H9 (cell line): ENCODE measurements around the gene EDAR. TPM values are rescaled to one million over a fixed set of nuclear protein-coding genes. Genes with fewer than 3 reads are reported as not detected.

ENCODE experiments used
- DNase-seq: peaks from one replicate; pipeline ENCODE4 v3.0.0-alpha.2; 2017
- H2AFZ ChIP-seq: one replicate; pipeline ENCODE4 v1.6.1; 2013; ENCODE audit warnings: mild to moderate bottlenecking, low read length, control low read depth, moderate library complexity
- H2AK5ac ChIP-seq: 2 replicates; pipeline ENCODE4 v1.6.1; 2013; ENCODE audit warnings: low read length, control low read depth, mixed read lengths; ENCODE audit not compliant: insufficient read length
- H2BK120ac ChIP-seq: one replicate; pipeline ENCODE4 v1.6.1; 2013; ENCODE audit warnings: low read depth, mild to moderate bottlenecking, low read length, control low read depth, inconsistent platforms; ENCODE audit not compliant: poor library complexity, severe bottlenecking
- H2BK12ac ChIP-seq: 2 replicates; pipeline ENCODE4 v1.6.1; 2013; ENCODE audit warnings: low read length, control low read depth, mixed read lengths, low read depth; ENCODE audit not compliant: insufficient read length
- H2BK15ac ChIP-seq: 2 replicates; pipeline ENCODE4 v1.6.1; 2013; ENCODE audit warnings: low read depth, low read length, control low read depth
- H2BK20ac ChIP-seq: one replicate; pipeline ENCODE4 v1.6.1; 2013; ENCODE audit warnings: low read depth, mild to moderate bottlenecking, low read length, control low read depth, inconsistent platforms; ENCODE audit not compliant: poor library complexity, severe bottlenecking
- H2BK5ac ChIP-seq: 2 replicates; pipeline ENCODE4 v1.6.1; 2013; ENCODE audit warnings: low read length, control low read depth, mixed read lengths; ENCODE audit not compliant: insufficient read length
- H3K14ac ChIP-seq: 2 replicates; pipeline ENCODE4 v1.6.1; 2013; ENCODE audit warnings: low read length, control low read depth; ENCODE audit not compliant: insufficient read depth
- H3K18ac ChIP-seq: 2 replicates; pipeline ENCODE4 v1.6.1; 2013; ENCODE audit warnings: low read depth, mild to moderate bottlenecking, mixed read lengths, low read length, control low read depth; ENCODE audit not compliant: insufficient read length
- H3K23ac ChIP-seq: 2 replicates; pipeline ENCODE4 v1.6.1; 2013; ENCODE audit warnings: low read length, control low read depth, mixed read lengths, low read depth; ENCODE audit not compliant: insufficient read length
- H3K23me2 ChIP-seq: 2 replicates; pipeline ENCODE4 v1.6.1; 2013; ENCODE audit warnings: low read depth, mild to moderate bottlenecking, mixed read lengths, low read length, control low read depth; ENCODE audit not compliant: insufficient read length, poor library complexity, severe bottlenecking
- H3K27ac ChIP-seq: 2 replicates; pipeline ENCODE4 v1.5.1; 2013; ENCODE audit warnings: low read length, control low read depth, mixed read lengths, low read depth; ENCODE audit not compliant: insufficient read length
- H3K27me3 ChIP-seq: 2 replicates; pipeline ENCODE4 v1.6.1; 2013; ENCODE audit warnings: low read length, control low read depth, inconsistent platforms; ENCODE audit not compliant: insufficient read depth
- H3K4ac ChIP-seq: 2 replicates; pipeline ENCODE4 v1.6.1; 2013; ENCODE audit warnings: low read depth, mild to moderate bottlenecking, control low read depth, inconsistent platforms, low read length, moderate library complexity
- H3K4me1 ChIP-seq: 2 replicates; pipeline ENCODE4 v1.6.1; 2013; ENCODE audit warnings: low read length, control low read depth, inconsistent platforms; ENCODE audit not compliant: insufficient read depth
- H3K4me2 ChIP-seq: 2 replicates; pipeline ENCODE4 v1.6.1; 2013; ENCODE audit warnings: low read length, control low read depth, mixed read lengths; ENCODE audit not compliant: insufficient read length, insufficient read depth
- H3K56ac ChIP-seq: 2 replicates; pipeline ENCODE4 v1.6.1; 2013; ENCODE audit warnings: low read depth, mild to moderate bottlenecking, mixed read lengths, low read length, control low read depth; ENCODE audit not compliant: insufficient read length
- H3K79me1 ChIP-seq: 2 replicates; pipeline ENCODE4 v1.6.1; 2013; ENCODE audit warnings: low read depth, mild to moderate bottlenecking, moderate library complexity, low read length, control low read depth, inconsistent platforms; ENCODE audit not compliant: insufficient read depth, poor library complexity, severe bottlenecking
- H3K79me2 ChIP-seq: 2 replicates; pipeline ENCODE4 v1.6.1; 2013; ENCODE audit warnings: low read length, control low read depth, inconsistent platforms; ENCODE audit not compliant: insufficient read depth
- H3K9ac ChIP-seq: 2 replicates; pipeline ENCODE4 v1.6.1; 2013; ENCODE audit warnings: low read length, control low read depth, mixed read lengths; ENCODE audit not compliant: insufficient read length; ENCODE audit errors: extremely low read depth
- H3K9me3 ChIP-seq: one replicate; pipeline ENCODE4 v1.6.1; 2013; ENCODE audit warnings: low read depth, low read length, inconsistent platforms; ENCODE audit not compliant: control insufficient read depth
- H3T11ph ChIP-seq: one replicate; pipeline ENCODE4 v1.6.1; 2013; ENCODE audit warnings: mild to moderate bottlenecking, low read length, control low read depth, inconsistent platforms
- H4K20me1 ChIP-seq: one replicate; pipeline ENCODE4 v1.6.1; 2013; ENCODE audit not compliant: control insufficient read depth, insufficient read length, insufficient read depth
- H4K5ac ChIP-seq: 2 replicates; pipeline ENCODE4 v1.6.1; 2013; ENCODE audit warnings: low read depth, mild to moderate bottlenecking, mixed read lengths, low read length, control low read depth; ENCODE audit not compliant: insufficient read length
- H4K8ac ChIP-seq: replicated peaks from 2 replicates; pipeline ENCODE4 v1.6.1; 2013; ENCODE audit warnings: low read length, control low read depth, mixed read lengths, low read depth; ENCODE audit not compliant: insufficient read length
- H4K91ac ChIP-seq: 2 replicates; pipeline ENCODE4 v1.6.1; 2013; ENCODE audit warnings: low read depth, mild to moderate bottlenecking, moderate library complexity, mixed read lengths, low read length, control low read depth; ENCODE audit not compliant: insufficient read length
- H3K27ac Mint-ChIP-seq, 3 experiments: 2 replicates in 2 of 3; 3 replicates in 1 of 3; pipeline ENCODE4 v1.8.0; 2020 to 2021; ENCODE audit warnings: mixed read lengths in 3 of 3, mild to moderate bottlenecking in 1 of 3, moderate library complexity in 1 of 3
- H3K27me3 Mint-ChIP-seq: 2 replicates; pipeline ENCODE4 v1.8.0; 2021; ENCODE audit warnings: low read depth, mild to moderate bottlenecking, moderate library complexity, mixed read lengths
- H3K36me3 Mint-ChIP-seq, 3 experiments: 2 replicates in 2 of 3; 3 replicates in 1 of 3; pipeline ENCODE4 v1.8.0; 2020 to 2021; ENCODE audit warnings: low read depth in 3 of 3, mixed read lengths in 3 of 3; ENCODE audit not compliant: insufficient read depth in 1 of 3
- H3K4me1 Mint-ChIP-seq, 2 experiments: 2 replicates each; pipeline ENCODE4 v1.8.0; 2020; ENCODE audit warnings: mixed read lengths in 2 of 2
- H3K4me3 Mint-ChIP-seq, 2 experiments: 2 replicates in 1 of 2; 3 replicates in 1 of 2; pipeline ENCODE4 v1.8.0; 2020 to 2021; ENCODE audit warnings: mild to moderate bottlenecking in 2 of 2, mixed read lengths in 2 of 2, moderate library complexity in 1 of 2
- H3K9me3 Mint-ChIP-seq, 2 experiments: 2 replicates in 1 of 2; 3 replicates in 1 of 2; pipeline ENCODE4 v1.8.0; 2020; ENCODE audit warnings: mild to moderate bottlenecking in 2 of 2, mixed read lengths in 2 of 2, moderate library complexity in 1 of 2
- CTCF ChIP-seq: fragments of 200-600 bp; sonication (generic); conservative IDR thresholded peaks from 3 replicates; pipeline ENCODE4 v1.8.0; 2021; ENCODE audit warnings: antibody characterized with exemption, mild to moderate bottlenecking
- whole genome bisulfite sequencing: extraction: QIAGEN DNeasy Blood & Tissue Kit; methylation state at CpG from one replicate; pipeline ENCODE4 v1.1.7; 2013; ENCODE audit warnings: missing lambda C conversion rate, low lambda C conversion rate, mixed read lengths; ENCODE audit not compliant: insufficient read length; ENCODE audit errors: extremely low coverage; 5-methylcytosine and 5-hydroxymethylcytosine counted together
- total RNA-seq: library from RNA; stranded (reverse); gene quantifications from 2 replicates; pipeline ENCODE4 v1.2.1, GENCODE V29; 2021

EDAR gene
- total RNA-seq, 1 experiment from 2014 or later, result not detected

GRCh38 chr2:108925286-108925685, 63.7 kb downstream of the EDAR start:
- no peak overlapping the region for H2BK20ac ChIP-seq
- H2BK5ac ChIP-seq, result no peak overlapping the region
- H4K8ac ChIP-seq, result no peak overlapping the region
- H2AK5ac ChIP-seq, result no peak overlapping the region
- no peak overlapping the region for H3K4me2 ChIP-seq
- Mint-ChIP-seq H3K27ac (no peak overlapping the region), H3K9me3 (no peaks in the 10 kb centered on the region), H3K4me1 (peaks cover 7 to 12% of the 10 kb centered on the region in 2 experiments; a peak in 3 of 4 replicates), H3K27me3 (peaks cover 2% of the 10 kb centered on the region), H3K4me3 (no peak overlapping the region), H3K36me3 (no peaks in the 10 kb centered on the region)
- no peak overlapping the region for H2BK15ac ChIP-seq
- H3K27ac ChIP-seq, result no peak overlapping the region
- no peak overlapping the region for H2AFZ ChIP-seq
- H3K14ac ChIP-seq, result no peak overlapping the region
- no peak overlapping the region for H3K18ac ChIP-seq
- TF ChIP-seq CTCF, result no peak
- no peak overlapping the region for H4K91ac ChIP-seq
- no peaks in the 10 kb centered on the region for H3K27me3 ChIP-seq
- no peaks in the 10 kb centered on the region for H3K79me2 ChIP-seq
- no peak overlapping the region for H2BK120ac ChIP-seq
- H3K79me1 ChIP-seq, result no peaks in the 10 kb centered on the region
- no peaks in the 10 kb centered on the region for H3K4me1 ChIP-seq
- H2BK12ac ChIP-seq, result no peak overlapping the region
- no CpG with 5 or more reads among the region's 6 CpGs for WGBS
- no peaks in the 10 kb centered on the region for H4K20me1 ChIP-seq
- H3T11ph ChIP-seq, result no peak overlapping the region
- no peak for DNase-seq
- no peak overlapping the region for H3K23ac ChIP-seq
- H3K9ac ChIP-seq, result no peak overlapping the region
- H3K23me2 ChIP-seq, result no peaks in the 10 kb centered on the region
- no peak overlapping the region for H3K56ac ChIP-seq
- no peak overlapping the region for H3K4ac ChIP-seq
- H3K9me3 ChIP-seq, result no peaks in the 10 kb centered on the region
- no peak overlapping the region for H4K5ac ChIP-seq
